ELR (cell line): ENCODE results near the gene TPSAB1.
"Not testable (repeated sequence)": the region's sequence is repeated elsewhere in the genome, so short reads cannot be mapped to it uniquely, and the experiment has no call there.

Experiments used
- DNase-seq: peaks from one replicate; pipeline ENCODE4 v3.0.0-alpha.2; 2015; ENCODE audit warnings: low read depth

Gene TPSAB1

DNA sequence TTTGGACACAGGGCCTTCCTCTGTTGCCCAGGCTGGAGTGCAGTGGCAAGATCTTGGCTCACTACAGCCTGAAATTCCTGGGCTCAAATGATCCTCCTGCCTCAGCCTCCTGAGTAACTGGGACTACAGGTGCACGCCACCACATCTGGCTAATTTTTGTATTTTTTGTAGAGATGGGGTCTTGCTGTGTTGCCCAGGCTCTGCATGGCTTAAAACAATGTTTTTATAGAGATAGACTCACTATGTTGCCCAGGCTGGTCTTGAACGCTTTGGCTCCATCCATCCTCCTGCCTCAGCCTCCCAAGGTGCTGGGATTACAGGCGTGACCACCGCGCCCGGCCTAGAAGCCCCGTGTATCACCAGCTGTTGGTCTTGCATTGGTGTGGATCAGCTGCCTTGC, 28.9 kb downstream of the TPSAB1 start:
- DNase-seq: not testable (repeated sequence)

DNA sequence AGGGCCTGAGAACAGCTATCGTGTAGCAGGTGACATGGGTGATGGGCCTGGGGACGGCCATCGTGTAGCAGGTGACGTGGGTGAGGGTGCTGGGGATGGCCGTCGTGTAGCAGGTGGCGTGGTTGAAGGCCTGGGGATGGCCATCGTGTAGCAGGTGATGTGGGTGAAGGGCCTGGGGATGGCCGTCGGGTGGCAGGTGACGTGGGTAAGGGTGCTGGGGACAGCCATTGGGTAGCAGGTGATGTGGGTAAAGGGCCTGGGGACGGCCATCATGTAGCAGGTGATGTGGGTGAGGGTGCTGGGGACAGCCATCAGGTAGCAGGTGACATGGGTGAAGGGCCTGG, 30.8 kb downstream of the TPSAB1 start:
- DNase-seq: no peak

DNA sequence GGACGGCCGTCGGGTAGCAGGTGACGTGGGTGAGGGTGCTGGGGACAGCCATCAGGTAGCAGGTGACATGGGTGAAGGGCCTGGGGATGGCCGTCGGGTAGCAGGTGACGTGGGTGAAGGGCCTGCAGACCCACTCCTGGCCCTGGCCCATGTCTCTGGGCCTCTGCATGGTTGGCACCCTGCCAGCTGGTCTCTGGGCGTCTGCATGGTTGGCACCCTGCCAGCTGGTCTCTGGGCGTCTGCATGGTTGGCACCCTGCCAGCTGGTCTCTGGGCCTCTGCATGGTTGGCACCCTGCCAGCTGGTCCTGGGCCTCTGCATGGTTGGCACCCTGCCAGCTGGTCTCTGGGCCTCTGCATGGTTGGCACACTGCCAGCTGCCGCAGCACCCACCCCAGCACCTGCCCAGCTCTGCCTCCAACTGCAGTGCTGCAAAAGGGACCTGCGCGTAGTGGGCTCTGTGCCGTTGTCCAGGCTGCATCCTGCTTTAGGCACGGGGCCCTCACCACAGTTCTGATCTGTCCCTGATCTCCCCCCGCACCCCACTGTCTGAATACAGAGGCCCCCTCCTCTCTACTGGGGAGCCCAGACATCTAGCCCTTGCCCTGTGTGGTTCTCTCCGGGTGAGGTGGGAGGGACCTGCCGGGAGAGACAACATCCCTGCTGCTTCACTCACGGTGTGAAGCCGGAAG, 31.4 kb downstream of the TPSAB1 start:
- peak; percentile 20 for DNase-seq

DNA sequence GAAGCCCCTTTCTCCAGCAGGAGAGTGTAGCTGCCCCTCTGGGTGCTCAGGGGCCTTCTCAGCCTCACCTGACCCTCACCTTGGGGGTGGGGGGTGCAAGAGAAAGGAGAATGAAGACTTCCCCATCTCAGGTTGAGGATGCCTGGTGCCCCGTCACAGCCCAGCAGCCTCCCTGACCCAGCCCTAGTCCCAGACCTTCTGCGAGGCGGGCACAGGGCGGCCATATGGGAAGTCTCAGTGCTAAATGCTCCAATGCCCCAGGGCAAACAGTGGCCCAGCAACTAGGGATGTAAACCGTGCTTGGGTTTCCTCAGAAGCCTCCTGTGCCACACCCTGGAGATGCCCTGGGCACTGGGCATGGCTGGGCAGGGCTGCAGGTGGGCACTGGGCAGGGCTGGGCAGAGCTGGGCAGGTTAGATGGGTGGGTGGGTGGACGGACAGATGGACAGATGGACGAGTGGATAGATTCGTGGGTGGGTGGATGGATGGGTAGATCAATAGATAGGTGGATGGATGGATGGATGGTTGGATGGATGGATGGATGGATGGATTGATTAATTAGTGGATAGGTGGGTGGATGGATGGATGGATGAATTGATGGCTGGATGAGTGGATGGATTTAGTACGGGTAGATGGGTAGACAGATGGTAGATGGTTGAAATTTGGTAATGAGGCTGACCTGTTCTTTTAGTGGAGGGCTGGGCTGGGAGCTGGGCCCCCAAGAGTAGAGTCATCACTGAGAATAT, 32.1 kb downstream of the TPSAB1 start:
- DNase-seq: no peak

DNA sequence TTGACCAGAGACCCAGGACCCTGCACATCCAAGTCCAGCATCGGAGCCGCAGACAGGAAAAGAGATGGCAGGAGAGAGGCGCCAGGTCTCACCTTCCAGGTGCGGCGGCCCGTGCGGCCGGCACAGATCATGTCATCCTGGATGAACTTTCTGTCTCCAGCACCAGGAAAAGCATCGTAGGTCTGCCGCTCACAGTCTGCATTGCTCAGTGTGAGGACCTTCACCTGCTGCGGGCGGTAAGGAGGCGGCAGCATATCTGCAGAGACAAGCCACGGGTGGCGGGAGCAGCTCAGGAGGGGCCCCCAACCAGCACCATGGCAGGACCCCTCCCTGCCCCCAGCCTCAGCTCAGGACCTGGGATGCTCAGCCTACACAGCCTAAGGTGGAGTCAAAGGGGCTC, 33.3 kb downstream of the TPSAB1 start:
- DNase-seq: no peak

DNA sequence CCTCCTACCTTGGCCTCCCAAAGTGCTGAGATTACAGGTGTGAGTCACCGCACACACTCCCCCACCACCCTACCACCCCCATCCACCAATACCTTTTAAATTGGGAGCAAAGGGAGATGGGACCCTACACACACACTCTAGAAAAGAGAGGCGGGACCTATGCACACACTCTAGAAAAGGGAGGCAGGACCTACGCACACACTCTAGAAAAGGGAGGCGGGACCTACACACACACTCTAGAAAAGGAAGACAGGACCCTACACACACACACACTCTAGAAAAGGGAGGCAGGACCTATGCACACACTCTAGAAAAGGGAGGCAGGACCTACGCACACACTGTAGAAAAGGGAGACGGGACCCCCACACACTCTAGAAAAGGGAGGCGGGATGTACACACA, 34.3 kb downstream of the TPSAB1 start:
- DNase-seq: no peak

DNA sequence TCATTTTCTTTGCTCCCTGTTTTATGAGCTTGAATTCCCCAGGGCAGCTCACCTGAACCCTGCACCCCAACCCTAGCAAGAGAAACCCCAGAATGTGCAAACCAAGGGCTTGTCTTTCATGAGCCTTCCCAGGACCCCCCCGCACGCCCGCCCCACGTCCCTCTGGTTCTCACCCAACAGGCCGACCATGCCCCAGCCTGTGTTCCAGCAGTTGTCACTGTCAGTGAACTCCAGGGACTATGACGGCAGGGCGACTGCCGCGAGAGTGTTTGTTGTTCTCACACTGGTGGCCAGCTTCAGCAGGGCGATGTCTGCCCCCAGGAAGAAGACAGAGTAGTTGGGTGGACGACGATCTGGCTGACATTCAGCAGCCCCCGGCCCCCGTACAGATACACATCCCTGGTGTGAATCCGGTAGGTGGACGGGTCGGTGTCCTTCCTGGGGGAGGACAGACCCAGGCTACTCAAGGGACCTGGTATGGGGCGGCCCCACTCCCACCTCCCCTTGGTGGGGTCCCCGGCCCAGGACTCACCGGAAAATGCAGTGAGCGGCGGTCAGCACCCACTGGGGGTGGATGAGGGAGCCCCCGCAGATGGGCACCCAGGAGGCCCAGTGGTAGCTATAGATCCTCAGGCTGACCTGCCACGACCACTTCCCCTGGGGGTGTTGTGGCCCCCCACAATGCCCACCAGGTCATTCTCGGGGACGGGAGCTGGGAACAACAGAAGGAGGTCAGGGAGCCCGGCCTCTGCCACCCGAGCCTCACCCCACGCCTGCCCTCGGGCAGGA, 35.5 kb downstream of the TPSAB1 start:
- DNase-seq: no peak

DNA sequence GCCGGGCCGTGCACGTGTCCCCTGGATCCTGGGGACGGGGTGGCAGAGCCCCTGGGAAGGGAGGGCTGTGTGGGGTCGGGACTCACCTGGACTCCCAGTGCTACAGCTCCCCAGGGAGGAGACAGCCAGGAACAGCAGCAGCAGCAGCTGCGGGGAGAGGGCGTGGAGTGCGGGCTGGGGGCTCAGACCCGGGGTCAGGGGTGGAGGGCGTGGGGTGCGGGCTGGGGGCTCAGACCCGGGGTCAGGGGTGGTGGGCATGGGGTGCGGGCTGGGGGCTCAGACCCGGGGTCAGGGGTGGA, 36.0 kb downstream of the TPSAB1 start:
- DNase-seq: no peak

DNA sequence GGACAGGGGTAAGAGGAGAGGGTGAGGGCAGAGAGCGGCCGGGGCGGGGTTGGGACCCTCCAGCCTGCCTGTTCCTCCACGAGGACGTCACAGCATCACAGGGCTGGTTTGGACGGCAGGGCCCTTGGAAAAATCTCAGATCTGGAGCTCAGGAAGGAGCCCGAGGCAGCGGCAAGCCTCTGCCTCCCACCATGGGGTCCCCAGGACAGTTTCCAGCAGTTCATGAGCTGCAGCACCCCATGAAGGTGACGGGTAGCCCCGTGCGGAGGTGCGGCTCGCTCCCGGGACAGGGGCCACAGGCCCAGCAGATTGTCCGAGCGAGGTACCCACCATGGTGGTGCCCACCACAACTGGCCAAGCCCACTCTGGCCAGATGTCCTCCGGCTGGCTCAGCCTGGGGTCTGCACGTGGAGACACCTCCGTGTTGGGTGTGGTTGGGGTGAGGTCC, 36.7 kb downstream of the TPSAB1 start:
- DNase-seq: no peak

DNA sequence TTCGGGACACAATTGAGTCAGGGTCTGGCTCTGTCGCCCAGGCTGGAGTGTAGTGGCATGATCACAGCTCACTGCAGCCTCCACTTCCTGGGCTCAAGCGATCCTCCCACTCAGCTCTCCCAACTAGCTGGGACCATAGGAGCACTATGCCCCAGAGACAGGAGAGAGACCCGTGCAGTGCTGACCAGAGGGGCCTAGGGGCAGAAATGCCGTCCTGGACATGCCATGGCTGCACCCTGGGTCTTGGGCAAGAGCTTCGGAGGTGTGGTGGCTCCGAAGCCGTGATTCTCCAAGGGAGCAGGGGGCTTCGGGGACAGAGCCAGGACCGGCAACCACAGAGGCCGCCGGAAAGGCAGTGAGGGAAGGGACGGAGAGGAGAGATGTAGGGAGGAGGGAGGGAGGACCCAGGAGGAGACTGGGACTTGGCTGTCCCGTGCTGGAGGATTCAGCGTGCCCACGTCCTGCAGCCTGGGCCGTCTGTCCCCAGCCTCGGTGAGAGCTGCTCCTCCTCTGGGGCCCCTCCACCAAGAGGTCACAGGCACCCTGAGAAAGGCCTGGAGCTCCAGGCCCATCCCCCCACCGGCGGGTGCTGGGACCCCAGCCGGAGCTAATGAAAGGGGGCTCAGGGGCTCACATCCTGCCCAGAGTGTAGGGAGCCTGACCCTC, 37.2 kb downstream of the TPSAB1 start:
- DNase-seq: no peak

DNA sequence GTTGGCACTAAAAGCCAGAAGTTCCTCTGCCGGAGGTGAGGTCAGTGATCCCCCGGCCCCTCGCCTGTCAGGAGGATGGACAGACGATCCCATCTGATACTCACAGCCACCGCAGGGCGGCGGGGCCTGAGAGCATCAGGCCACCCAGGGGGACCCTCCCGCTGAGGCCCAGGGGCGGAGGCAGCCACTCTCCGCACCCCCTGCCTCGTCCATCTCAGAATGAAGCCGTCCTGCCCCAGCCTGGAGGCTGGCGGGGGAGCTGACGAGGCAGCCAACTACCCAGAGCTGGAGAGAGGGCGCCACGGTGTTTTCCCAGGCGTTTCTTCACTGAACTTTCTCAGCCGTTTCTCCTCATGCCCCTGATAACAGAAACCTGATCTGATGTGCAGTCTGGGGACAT, 38.0 kb downstream of the TPSAB1 start:
- no peak for DNase-seq

DNA sequence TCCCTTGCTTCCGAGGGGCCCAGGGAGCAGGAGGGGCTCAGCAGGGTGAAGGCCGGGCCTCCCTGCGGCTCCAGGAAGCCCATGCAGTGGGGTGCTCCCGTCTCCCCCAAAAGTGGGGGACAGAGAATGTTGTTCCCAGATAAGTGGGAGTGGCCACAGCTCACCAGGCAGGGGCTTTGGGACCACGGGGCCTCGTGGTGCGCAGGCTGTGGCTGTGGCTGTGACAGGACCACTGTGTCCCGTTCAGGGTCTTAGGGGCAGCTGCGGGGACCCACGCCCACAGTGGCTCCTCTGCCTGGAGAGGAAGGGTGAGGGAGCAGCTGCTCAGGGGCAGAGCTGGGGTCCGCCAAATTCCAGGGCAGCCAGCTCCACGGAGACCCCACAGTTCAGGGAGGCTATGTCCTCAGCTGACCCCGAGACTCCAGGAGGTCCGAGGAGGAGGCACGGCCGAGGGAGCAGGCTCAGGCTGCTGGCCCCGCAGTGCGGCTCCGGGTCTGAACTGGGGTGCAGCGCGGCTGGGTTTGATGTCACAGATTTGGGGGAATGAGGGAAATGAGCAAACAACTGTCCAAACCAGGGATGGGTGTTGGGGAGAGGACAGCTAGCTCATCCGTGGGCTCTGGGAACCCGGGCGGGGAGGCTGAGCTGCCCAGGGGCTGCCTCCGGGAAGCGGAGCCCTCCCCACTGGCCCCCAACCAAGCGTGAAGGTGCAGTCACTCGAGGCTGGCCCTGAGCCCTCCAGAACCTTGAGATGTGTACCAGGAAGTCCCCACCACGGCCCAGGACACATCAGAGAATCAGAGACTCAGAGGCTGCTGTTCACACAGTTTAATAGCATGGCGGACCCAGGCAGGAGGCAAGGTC, 38.8 kb downstream of the TPSAB1 start:
- no peak for DNase-seq

DNA sequence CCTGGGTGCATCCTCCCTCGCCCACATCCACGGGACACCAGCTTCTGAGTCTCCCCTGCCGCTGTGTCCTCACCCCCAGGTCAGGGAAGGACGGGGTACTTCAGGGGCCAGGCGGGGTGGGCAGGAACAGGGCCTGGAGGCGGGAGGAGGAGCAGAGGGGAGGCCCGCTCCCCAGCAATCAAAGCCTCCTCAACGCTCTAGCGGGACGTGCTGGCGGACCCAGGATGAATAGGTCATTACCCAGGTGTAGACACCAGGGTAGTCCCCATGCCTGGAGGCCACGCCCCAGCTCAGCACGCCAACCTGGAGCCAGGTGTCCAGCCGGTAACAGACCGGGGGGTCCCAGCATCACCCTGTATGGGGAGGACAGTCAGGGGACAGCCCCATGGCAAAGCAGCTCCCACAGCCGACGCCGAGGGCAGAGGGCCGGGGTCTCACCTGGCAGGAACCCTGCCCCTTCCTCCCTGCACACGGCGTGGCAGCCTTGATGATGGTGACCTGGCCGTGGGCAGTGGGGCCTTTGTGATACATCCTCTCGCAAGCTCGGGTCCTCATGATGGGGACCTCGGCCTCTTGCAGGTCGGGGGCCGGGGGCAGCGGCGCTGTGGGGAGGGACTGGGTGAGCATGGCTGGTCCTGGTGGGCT, 39.6 kb downstream of the TPSAB1 start:
- DNase-seq: no peak

DNA sequence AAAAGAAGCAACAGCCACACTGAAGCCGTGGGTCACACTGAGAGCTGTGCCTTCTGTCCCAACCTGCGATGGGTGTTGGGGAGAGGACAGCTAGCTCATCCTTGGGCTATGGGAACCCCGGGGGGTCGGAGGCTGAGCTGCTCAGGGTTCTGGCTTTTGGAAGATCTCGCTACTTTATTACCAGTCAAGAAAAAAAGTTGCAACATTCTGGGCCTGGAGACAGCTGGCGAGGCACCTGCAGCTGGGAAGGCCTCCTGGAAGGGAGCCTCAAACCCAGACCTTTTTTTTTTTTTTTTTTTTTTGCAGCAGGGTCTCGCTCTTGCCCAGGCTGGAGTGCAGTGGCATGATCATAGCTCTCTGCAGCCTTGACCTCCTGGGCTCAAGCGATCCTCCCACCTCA, 40.3 kb downstream of the TPSAB1 start:
- DNase-seq: no peak

DNA sequence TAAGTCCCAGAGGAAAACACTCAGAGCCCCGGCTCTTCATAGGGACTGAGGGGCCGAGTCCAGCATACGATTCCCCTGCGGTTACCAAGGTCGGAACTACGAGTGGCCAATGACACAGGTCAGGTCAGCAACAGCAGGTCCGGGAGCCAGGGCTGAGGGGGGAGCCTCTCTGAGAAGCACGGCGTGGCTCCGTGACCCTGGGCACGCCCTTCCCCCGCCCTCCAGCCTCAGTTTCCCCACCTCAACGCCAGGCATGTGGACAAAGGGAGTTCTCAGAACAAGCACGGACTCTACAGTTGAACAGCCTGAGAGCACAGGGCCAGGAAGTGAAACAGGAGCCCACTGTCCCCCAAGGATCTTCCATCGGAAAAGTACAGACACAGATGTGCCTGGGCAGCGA, 41.0 kb downstream of the TPSAB1 start:
- no peak for DNase-seq

DNA sequence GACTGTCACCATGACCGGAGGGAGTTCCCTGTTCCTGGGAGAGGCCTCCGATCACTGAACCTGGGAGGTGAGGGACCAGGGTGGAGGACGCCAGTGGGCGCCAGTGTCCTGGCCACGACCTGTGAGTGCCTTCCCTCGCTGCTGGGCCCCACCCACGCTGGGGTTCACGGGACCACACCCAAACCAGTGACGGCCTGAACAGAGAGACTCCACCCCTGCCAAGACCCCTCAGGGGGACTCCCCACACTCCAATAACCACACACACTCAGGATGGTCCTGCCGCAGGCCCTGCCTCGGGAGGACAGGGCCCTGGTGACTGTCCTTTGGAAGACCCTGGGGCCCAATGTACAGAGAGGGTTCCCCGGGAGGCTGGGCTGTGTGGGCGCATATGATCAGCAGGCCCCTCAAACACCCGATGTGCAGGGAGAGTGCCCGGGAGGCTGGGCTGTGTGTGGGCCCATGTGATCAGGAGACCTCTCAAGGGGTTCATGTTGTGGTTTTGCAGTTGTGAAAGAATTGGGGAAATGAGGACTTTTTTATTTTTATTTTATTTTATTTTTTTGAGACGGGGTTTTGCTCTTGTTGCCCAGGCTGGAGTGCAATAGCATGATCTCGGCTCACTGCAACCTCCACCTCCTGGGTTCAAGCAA, 41.9 kb downstream of the TPSAB1 start:
- no peak for DNase-seq

DNA sequence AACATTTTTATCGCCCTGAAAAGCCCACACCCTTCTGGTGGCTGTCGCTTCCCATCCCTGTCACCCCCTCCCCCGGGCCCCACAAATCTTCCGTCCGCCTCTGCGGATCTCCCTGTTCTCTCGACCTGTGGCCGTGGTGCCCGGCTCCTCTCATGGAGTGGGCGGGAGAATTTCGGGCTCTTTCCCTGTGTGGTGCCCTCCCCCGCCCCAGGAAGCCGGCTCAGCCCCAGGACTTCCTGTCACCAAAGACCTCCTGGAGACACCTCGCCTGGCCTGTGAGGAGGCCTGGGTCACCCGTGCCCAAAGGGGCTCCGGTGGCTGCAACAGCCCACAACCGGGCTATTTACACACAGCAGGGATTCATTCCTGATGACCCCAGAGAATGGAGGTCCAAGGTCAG, 42.8 kb downstream of the TPSAB1 start:
- no peak for DNase-seq

DNA sequence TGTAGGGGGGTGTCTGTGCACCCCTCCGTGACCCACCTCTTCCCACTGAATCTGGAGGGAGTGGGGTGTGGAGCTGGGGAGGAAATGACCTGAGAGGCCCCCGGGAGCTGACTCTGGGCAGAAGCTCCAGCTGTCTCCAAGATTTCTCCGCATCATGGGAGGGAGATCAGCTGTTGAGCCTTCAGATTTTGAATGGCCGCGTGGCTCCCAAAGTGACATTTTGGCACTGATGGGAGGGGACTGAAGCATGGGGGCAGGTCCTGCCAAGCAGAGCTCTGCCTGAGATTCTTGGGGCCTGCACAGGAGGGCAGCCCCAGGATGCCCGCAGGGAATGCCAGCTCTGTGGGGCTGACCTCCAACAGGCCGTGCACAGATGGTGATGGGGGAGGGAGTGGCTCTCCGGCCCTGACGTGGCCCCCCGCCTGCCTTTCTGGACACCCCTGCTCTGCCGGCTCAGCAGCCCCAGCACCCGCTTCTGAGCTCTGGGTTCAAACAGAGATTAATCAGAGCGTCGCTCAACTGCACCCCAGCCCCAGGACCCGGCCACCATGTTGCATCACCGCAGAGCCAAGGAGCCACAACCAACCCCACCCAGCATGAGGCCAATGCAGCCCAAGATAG, 43.6 kb downstream of the TPSAB1 start:
- DNase-seq: no peak

DNA sequence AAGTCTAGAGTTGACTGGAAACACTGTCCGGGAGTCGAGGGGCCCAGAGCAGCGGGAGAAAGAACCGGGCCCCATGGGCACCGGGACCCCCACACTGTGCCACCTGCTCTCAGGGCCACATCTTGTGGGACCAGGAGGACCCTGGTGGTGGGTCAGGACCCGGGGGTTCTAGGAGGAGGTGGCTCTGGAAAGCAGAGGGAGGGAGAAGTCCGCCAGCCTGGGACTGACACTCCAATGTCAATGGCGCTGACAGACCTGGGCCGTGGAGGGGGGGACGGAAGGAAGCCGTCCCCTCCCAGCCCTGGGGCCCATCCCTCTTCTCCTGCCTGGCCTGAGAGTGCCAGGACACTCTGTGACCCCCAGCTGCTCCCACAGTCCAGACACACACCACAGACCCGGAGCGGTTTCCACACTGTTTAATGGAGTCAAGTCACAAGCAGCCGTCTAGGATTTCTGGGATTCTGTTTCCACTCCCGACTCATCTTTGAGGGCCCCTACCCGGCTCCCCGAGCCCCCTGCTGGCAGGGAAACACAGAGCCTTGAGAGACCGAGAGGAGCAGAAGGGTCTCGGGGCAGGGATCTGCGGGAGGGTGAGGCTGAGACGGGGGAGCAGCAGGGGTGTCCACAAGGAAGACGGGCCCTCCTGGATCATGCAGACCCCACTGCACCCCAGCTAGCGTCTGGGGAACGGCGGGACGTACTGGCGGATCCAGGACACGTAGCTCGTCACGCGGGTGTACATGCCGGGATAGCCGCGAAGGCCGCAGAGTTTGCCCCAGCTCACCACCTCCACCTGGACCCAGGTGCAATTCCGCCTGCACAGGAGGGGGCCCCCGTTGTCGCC, 45.4 kb downstream of the TPSAB1 start:
- DNase-seq: no peak
